ENCODE results near the gene SMCR8.
"Not testable (repeated sequence)": the region's sequence is repeated elsewhere in the genome, so short reads cannot be mapped to it uniquely, and the experiment has no call there.

SMCR8 gene

GRCh38 chr17:18318771-18319450, 3.8 kb downstream of the SMCR8 start:
- no peak for DNase-seq (ENCODE audit: low read depth in 2 of 2)

GRCh38 chr17:18319604-18320256, 4.6 kb downstream of the SMCR8 start:
- no peak for DNase-seq (ENCODE audit: low read depth in 2 of 2)

GRCh38 chr17:18320301-18320700, 5.2 kb downstream of the SMCR8 start:
- no peak for DNase-seq (ENCODE audit: low read depth in 2 of 2)

GRCh38 chr17:18321309-18321708, 6.2 kb downstream of the SMCR8 start:
- DNase-seq (ENCODE audit: low read depth in 2 of 2) = no peak

GRCh38 chr17:18322522-18322921, 7.4 kb downstream of the SMCR8 start:
- no peak for DNase-seq (ENCODE audit: low read depth in 2 of 2)

GRCh38 chr17:18323007-18323406, 7.9 kb downstream of the SMCR8 start:
- DNase-seq (ENCODE audit: low read depth in 2 of 2) = no peak

GRCh38 chr17:18323507-18324139, 8.5 kb downstream of the SMCR8 start:
- DNase-seq (ENCODE audit: low read depth in 2 of 2) = no peak

GRCh38 chr17:18324140-18325050, 9.3 kb downstream of the SMCR8 start:
- DNase-seq (ENCODE audit: low read depth in 2 of 2) = no peak

- DNase-seq (ENCODE audit: low read depth in 2 of 2) = no peak
Measured at GRCh38 chr17:18326039-18326438, 10.9 kb downstream of the SMCR8 start.

- DNase-seq (ENCODE audit: low read depth in 2 of 2) = no peak
Measured at GRCh38 chr17:18326572-18326971, 11.5 kb downstream of the SMCR8 start.

- DNase-seq (ENCODE audit: low read depth in 2 of 2) = no peak
Measured at GRCh38 chr17:18327093-18327492, 12.0 kb downstream of the SMCR8 start.

- no peak for DNase-seq (ENCODE audit: low read depth in 2 of 2)
Measured at GRCh38 chr17:18327556-18327955, 12.5 kb downstream of the SMCR8 start.

- DNase-seq (ENCODE audit: low read depth in 2 of 2) = no peak
Measured at GRCh38 chr17:18328643-18329204, 13.6 kb downstream of the SMCR8 start.

GRCh38 chr17:18331879-18332278, 16.8 kb downstream of the SMCR8 start:
- DNase-seq (ENCODE audit: low read depth in 2 of 2) = no peak

GRCh38 chr17:18332909-18333489, 17.9 kb downstream of the SMCR8 start:
- no peak for DNase-seq (ENCODE audit: low read depth in 2 of 2)

- not testable (repeated sequence) for DNase-seq (ENCODE audit: low read depth in 2 of 2)
Measured at GRCh38 chr17:18338158-18338557, 23.1 kb downstream of the SMCR8 start.

- no peak for DNase-seq (ENCODE audit: low read depth in 2 of 2)
Measured at GRCh38 chr17:18339933-18340332, 24.8 kb downstream of the SMCR8 start.

- DNase-seq (ENCODE audit: low read depth in 2 of 2) = no peak
Measured at GRCh38 chr17:18344021-18344420, 28.9 kb downstream of the SMCR8 start.

GRCh38 chr17:18353541-18353940, 38.4 kb downstream of the SMCR8 start:
- DNase-seq (ENCODE audit: low read depth in 2 of 2) = no peak

- DNase-seq (ENCODE audit: low read depth in 2 of 2) = no peak
Measured at GRCh38 chr17:18356624-18357023, 41.5 kb downstream of the SMCR8 start.

- DNase-seq (ENCODE audit: low read depth in 2 of 2) = no peak
Measured at GRCh38 chr17:18360518-18360917, 45.4 kb downstream of the SMCR8 start.
